HFF-Myc (cell line): Measurements from ENCODE around the gene CHN2.

ENCODE experiments used
- DNase-seq: peaks from one replicate; pipeline ENCODE4 v3.0.0-alpha.2; 2011; ENCODE audit warnings: low read depth; ENCODE audit errors: extremely low read depth
- H3K4me3 ChIP-seq: replicated peaks from 2 replicates; pipeline ENCODE4 v1.5.1; 2011; ENCODE audit warnings: low read depth, mild to moderate bottlenecking, control low read depth, low read length
- TF ChIP-seq, protein P1 (sequence below): IDR thresholded peaks from 2 replicates; pipeline ENCODE4 v1.5.1; 2012; ENCODE audit warnings: mild to moderate bottlenecking, low read depth, low read length, control low read depth; ENCODE audit errors: missing control alignments

CHN2 gene

DNA sequence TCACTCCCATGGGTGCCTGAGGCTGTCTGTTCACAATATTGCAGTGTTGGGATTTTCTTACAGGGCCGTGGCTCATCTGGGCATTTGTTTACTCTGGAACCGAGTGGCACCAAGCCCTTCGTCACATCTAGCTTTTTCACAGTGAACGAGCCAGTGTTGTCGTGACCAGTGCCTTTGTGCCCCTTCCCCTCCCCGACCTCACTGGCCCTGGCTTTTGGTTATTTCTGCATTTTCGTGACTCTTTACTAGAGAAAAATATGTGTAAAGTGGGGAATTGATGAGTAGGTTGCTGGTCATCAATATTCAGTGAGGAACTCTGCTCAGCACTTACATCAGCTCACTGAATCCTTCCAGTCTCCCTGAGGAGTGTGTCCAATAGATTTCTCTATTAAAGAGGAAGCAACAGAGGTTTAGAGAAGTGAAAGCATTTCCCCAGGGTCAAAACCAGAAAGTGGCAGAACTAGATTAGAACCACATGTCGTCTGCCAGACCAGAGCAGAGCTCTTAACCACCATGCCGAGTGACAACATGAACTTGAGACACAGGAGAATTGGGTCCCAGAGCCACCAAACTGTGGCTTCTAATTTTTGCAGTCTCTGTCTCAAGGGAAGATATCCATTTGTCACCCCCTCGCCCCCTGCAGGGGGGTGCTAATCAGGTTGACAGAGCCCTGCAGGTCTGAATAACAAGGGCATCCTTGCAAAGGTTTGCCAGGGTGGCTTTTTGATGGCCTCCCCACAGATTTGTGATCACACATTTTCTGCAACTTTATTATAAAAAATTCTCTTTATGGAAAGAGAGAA, 125.3 kb downstream of the CHN2 start:
- TF ChIP-seq, protein P1, sequence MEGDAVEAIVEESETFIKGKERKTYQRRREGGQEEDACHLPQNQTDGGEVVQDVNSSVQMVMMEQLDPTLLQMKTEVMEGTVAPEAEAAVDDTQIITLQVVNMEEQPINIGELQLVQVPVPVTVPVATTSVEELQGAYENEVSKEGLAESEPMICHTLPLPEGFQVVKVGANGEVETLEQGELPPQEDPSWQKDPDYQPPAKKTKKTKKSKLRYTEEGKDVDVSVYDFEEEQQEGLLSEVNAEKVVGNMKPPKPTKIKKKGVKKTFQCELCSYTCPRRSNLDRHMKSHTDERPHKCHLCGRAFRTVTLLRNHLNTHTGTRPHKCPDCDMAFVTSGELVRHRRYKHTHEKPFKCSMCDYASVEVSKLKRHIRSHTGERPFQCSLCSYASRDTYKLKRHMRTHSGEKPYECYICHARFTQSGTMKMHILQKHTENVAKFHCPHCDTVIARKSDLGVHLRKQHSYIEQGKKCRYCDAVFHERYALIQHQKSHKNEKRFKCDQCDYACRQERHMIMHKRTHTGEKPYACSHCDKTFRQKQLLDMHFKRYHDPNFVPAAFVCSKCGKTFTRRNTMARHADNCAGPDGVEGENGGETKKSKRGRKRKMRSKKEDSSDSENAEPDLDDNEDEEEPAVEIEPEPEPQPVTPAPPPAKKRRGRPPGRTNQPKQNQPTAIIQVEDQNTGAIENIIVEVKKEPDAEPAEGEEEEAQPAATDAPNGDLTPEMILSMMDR: no peak
- peak; percentile 19 for DNase-seq

DNA sequence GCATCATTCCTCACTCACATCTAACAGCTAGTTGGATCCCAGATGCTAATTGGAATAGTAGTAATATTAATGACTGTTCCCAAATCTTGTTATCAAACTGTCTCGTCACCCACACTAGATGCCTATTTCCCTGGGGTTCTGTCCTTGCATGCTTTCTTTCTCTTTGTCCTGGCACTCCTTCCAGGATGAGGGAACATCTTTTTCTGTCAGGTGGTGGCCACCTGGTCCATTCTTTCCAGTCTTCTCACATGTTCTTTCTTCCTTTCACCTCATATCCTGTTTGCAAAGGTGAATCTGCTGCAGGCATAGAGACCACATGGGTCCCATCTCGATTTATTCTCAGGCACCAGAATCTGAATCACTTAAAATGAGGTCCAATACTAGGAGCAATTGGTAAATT, 126.0 kb downstream of the CHN2 start:
- TF ChIP-seq, protein P1: no peak
- DNase-seq: no peak

More for the DNA sequence above, 125.3 kb downstream of the CHN2 start:
- no peak overlapping the region for H3K4me3 ChIP-seq

DNA sequence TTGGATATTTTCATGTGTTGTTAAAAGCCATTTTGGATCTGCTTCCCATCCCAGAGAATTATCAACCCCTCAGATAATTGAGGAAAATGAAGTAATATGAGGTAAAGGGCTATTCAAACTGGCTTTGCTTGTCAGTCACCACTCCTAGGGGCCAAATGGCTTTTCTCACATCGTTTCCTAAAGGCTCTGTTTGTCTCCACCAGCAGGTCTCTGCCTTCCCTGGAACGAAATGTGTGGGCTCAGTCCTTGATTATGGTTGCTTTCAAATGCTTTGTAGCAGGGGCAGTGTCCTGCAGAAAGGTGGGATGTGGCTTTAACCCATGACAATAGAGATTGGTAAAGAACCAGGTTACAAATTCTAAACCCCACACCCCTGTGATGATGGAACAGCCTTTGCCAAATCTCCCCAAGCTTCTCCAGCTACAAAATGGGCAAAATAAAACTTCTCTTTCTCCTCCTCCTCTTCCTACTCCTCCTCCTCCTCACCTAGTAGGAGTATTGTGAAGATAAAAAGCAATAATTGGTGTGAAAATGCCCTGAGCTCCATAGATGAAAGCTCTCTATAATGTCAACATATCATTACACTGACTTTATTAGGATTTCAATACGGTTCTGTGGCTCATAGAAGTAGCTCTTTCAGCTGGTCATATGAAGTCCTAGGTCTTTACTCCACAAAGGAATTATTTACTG, 127.6 kb downstream of the CHN2 start:
- no peak overlapping the region for H3K4me3 ChIP-seq
- no peak for DNase-seq
- TF ChIP-seq, protein P1: no peak

More for the DNA sequence above, 126.0 kb downstream of the CHN2 start:
- H3K4me3 ChIP-seq: no peak overlapping the region

DNA sequence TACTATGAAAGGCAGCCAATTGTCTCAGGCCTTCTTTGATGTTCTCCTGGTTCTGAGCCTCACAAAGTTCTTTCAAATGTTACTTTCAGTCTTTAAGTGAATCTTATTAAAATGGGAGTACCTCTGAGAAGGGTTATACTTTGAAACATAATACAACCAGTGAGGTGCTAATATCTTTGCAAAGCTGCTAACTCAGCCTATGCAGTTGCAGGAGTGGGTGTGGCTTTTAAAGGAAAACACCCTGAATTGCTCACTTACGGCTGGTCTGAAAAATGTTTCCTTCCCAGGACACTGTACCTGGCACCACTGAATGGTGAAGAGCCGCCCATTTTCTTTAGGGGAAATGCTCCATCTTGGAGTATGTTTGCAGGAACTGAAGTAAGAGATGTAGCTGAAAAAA, 130.9 kb downstream of the CHN2 start:
- H3K4me3 ChIP-seq: no peak overlapping the region
- TF ChIP-seq, protein P1: no peak
- no peak for DNase-seq

DNA sequence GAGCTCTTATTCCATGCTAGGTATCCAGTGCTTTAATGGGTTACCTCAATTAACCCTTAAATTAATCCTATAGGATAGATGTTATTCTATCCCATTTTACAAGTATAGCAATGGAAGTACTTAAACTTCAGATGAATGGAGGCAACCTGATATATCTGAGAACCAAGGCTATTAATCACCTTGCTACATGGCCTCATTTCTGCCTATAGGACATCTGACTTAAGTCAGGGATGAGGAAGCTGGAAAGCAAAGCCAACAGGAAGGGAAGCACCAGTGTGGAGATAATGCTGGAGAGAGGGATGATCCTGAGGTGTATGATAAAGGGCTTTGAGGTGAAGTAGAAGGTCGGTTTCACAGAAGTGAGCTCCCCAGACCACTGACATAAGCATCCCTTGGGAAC, 132.3 kb downstream of the CHN2 start:
- TF ChIP-seq, protein P1: no peak
- DNase-seq: no peak
- H3K4me3 ChIP-seq: no peak overlapping the region

DNA sequence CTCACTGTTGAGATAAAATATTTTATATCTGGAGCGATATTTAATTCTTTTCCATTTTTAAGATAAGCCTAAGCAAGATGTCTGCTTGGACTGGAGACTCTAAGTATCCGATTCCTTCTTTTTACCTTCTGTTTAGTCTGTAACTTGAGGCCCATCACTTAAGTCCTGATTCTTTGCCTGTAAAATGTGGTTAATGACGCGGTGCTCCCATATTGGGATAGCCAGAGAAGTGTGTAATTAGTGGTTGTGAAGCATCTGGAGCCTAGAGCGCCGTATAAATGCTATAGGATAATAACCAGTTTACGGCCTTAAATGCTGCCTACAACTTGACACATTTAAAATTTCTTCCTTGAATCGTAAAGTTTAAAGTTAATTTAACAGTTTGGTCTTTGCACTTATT, 132.9 kb downstream of the CHN2 start:
- TF ChIP-seq, protein P1: no peak
- no peak for DNase-seq
- H3K4me3 ChIP-seq: no peak overlapping the region
